Esophagus muscularis mucosa (tissue), 4 donors: ENCODE data around the gene CAMK1D. TPM values are rescaled to one million over a fixed set of nuclear protein-coding genes. Genes with fewer than 3 reads are reported as not detected.

Experiments used
- DNase-seq: peaks from one replicate; pipeline ENCODE4 v3.0.0-alpha.2; 2017; ENCODE audit errors: extremely low spot score
- H3K27ac ChIP-seq, 4 donors: fragments of 200-600 bp; sonication (generic); replicated peaks in 1 of 4; 1 replicate in 3 of 4; 2 replicates in 1 of 4; pipeline ENCODE4 v1.5.1; 2016 to 2019; ENCODE audit warnings: mild to moderate bottlenecking in 1 of 4
- H3K27me3 ChIP-seq, 4 donors: fragments of 200-600 bp; sonication (generic); one replicate each; pipeline versions ENCODE4 v1.5.1 to v1.6.0; 2016 to 2019
- H3K36me3 ChIP-seq, 4 donors: fragments of 200-600 bp; sonication (generic); one replicate each; pipeline ENCODE4 v1.5.1; 2016 to 2019
- H3K4me1 ChIP-seq, 4 donors: fragments of 200-600 bp; sonication (generic); one replicate each; pipeline ENCODE4 v1.5.1; 2016 to 2019
- H3K4me3 ChIP-seq, 4 donors: fragments of 200-600 bp; sonication (generic); 1 replicate in 2 of 4; 2 replicates in 2 of 4; pipeline ENCODE4 v1.5.1; 2016 to 2019; ENCODE audit warnings: mild to moderate bottlenecking in 4 of 4, moderate library complexity in 1 of 4
- H3K9me3 ChIP-seq, 4 donors: fragments of 200-600 bp; sonication (generic); 1 replicate in 3 of 4; 2 replicates in 1 of 4; pipeline ENCODE4 v1.5.1; 2016 to 2019
- CTCF ChIP-seq, 3 experiments: fragments of 200-600 bp in 2 of 3; fragments of 450-650 bp in 1 of 3; sonication (generic) in 2 of 3; IDR thresholded peaks; one replicate each; pipeline ENCODE4 v1.5.1; 2017 to 2019; ENCODE audit warnings: antibody characterized with exemption in 3 of 3, mild to moderate bottlenecking in 2 of 3, moderate library complexity in 1 of 3
- EP300 ChIP-seq: sonication (generic); formaldehyde crosslinking; IDR thresholded peaks from one replicate; pipeline ENCODE4 v1.6.1; 2017; ENCODE audit warnings: antibody characterized with exemption
- POLR2A ChIP-seq: fragments of 450-650 bp; IDR thresholded peaks from one replicate; pipeline ENCODE4 v1.6.1; 2017; ENCODE audit warnings: antibody characterized with exemption, moderate library complexity, mild to moderate bottlenecking, low read depth
- POLR2AphosphoS5 ChIP-seq, 2 donors: sonication (generic); formaldehyde crosslinking; IDR thresholded peaks; one replicate each; pipeline ENCODE4 v1.6.1; 2017; ENCODE audit warnings: antibody characterized with exemption in 2 of 2
- WGBS: methylation state at CpG from one replicate; pipeline ENCODE4 v1.1.5; 2018; 5-methylcytosine and 5-hydroxymethylcytosine counted together
- intact Hi-C: fragments of 100-400 bp; cut with DNase I; formaldehyde crosslinking; loops from one replicate; pipeline ENCODE4 v1.15.1; 2023
- total RNA-seq, 4 donors: library from RNA; depleted of rRNA; stranded (reverse); fragments of >200 nt; gene quantifications; one replicate each; pipeline versions ENCODE4 v1.1.0 to v1.2.1, GENCODE V29; 2016

CAMK1D gene
- total RNA-seq, 4 donors from 2014 or later: 8.4 to 15.4 (median 11.3) TPM

DNA sequence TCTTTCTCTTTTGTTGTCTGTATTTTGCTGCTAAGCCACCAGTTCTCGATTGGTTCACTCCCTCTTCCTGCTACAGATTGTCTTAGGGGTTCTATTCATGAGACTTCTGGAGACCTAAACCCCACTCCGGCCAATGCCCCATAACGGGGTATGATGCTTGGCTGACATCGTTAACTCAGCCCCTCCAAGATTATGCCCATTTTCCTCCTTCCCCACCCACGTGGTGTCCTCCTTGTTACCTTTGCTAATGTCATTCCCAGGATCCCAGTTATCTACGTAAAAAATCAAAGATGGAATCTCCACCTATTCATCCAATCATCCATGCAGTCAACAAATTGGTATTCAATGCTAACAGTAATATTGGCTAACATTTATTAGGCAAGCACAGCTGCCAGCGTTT lies 228.3 kb downstream of the CAMK1D start:
- DNase-seq: no peak
- peaks cover 0 to 15% (median 15%) of the 10 kb centered on the region in 4 donors for H3K4me1 ChIP-seq
- no peak overlapping the region for H3K27ac ChIP-seq
- H3K36me3 ChIP-seq: no peaks in the 10 kb centered on the region
- no peaks in the 10 kb centered on the region for H3K27me3 ChIP-seq
- TF ChIP-seq CTCF (IDR thresholded peaks at IDR 0.05): no peak
- TF ChIP-seq EP300: no peak
- TF ChIP-seq POLR2A: no peak
- no peak for TF ChIP-seq POLR2AphosphoS5 (IDR thresholded peaks at IDR 0.05)
- no peaks in the 10 kb centered on the region for H3K9me3 ChIP-seq
- intact Hi-C loops: no loop called here
- no peak overlapping the region for H3K4me3 ChIP-seq
- 96% methylated on average over 7 of the region's 7 CpGs for WGBS

- Histone ChIP-seq H3K4me3 (peak overlapping the region in 1 of 4 donors; percentile 6), H3K9me3 (no peaks in the 10 kb centered on the region), H3K4me1 (peaks cover 0 to 26% (median 21%) of the 10 kb centered on the region in 4 donors), H3K36me3 (no peaks in the 10 kb centered on the region), H3K27ac (peak overlapping the region; percentile 65 to 75 (median 68)), H3K27me3 (no peaks in the 10 kb centered on the region)
- DNase-seq: no peak
- intact Hi-C loops: no loop called here
- TF ChIP-seq EP300: no peak
- TF ChIP-seq POLR2AphosphoS5 (IDR thresholded peaks at IDR 0.05): peak in 1 of 2 donors; percentile 19
- 28% methylated on average over 7 of the region's 7 CpGs for whole genome bisulfite sequencing
Observed at GRCh38 chr10:12579954-12580858, 230.9 kb downstream of the CAMK1D start.

GRCh38 chr10:12583891-12584595 lies 234.7 kb downstream of the CAMK1D start:
- Histone ChIP-seq H3K9me3 (no peaks in the 10 kb centered on the region), H3K4me3 (no peak overlapping the region), H3K27ac (no peak overlapping the region), H3K36me3 (no peaks in the 10 kb centered on the region), H3K27me3 (no peaks in the 10 kb centered on the region), H3K4me1 (peaks cover 0 to 58% (median 44%) of the 10 kb centered on the region in 4 donors)
- no peak for DNase-seq
- 90% methylated on average over 5 of the region's 5 CpGs for WGBS
- intact Hi-C loops: no loop called here
- TF ChIP-seq POLR2AphosphoS5 (IDR thresholded peaks at IDR 0.05) (no peak), CTCF (IDR thresholded peaks at IDR 0.05) (no peak), EP300 (no peak)

DNA sequence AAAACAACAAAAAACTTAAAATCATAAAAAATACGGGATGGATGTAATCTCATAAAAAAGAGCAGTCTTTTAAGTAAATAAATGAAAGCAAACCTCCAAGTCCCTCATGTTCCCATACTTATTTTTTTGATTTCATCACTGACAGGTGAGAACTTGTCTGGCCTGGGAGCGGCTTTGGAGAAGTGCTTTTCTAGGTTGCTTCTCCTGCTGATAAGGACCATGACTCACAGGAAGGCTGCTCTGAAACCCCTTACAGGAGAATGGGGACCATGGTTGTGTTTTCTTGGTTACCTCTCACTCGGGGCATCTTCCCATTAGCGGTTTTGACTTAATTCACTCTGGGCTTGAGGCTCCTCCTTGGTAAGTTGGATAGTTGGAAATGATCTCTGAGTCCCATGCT lies 237.4 kb downstream of the CAMK1D start:
- no peaks in the 10 kb centered on the region for H3K27me3 ChIP-seq
- TF ChIP-seq POLR2A: no peak
- no peak for TF ChIP-seq CTCF (IDR thresholded peaks at IDR 0.05)
- TF ChIP-seq POLR2AphosphoS5 (IDR thresholded peaks at IDR 0.05): no peak
- TF ChIP-seq EP300: no peak
- peaks cover 0 to 70% (median 54%) of the 10 kb centered on the region in 4 donors for H3K4me1 ChIP-seq
- H3K4me3 ChIP-seq: no peak overlapping the region
- 93% methylated on average over 4 of the region's 4 CpGs for WGBS
- H3K9me3 ChIP-seq: no peaks in the 10 kb centered on the region
- no peak for DNase-seq
- intact Hi-C loops: no loop called here
- H3K36me3 ChIP-seq: no peaks in the 10 kb centered on the region
- H3K27ac ChIP-seq: no peak overlapping the region

GRCh38 chr10:12587451-12587888 lies 238.1 kb downstream of the CAMK1D start:
- 69% methylated on average over 4 of the region's 4 CpGs for WGBS
- DNase-seq: no peak
- H3K36me3 ChIP-seq: no peaks in the 10 kb centered on the region
- intact Hi-C loops: no loop called here
- no peak overlapping the region for H3K27ac ChIP-seq
- no peaks in the 10 kb centered on the region for H3K27me3 ChIP-seq
- no peak overlapping the region for H3K4me3 ChIP-seq
- H3K4me1 ChIP-seq: peaks cover 0 to 76% (median 59%) of the 10 kb centered on the region in 4 donors
- TF ChIP-seq EP300: no peak
- TF ChIP-seq POLR2A: no peak
- TF ChIP-seq POLR2AphosphoS5 (IDR thresholded peaks at IDR 0.05): no peak
- TF ChIP-seq CTCF (IDR thresholded peaks at IDR 0.05): no peak
- H3K9me3 ChIP-seq: no peaks in the 10 kb centered on the region
